GM18520 (cell line): ENCODE measurements around the gene ZNF217.
"Not testable (repeated sequence)": the region's sequence is repeated elsewhere in the genome, so short reads cannot be mapped to it uniquely, and the experiment has no call there.

ENCODE experiments used
- ATAC-seq: cut with Tn5 transposase; IDR thresholded peaks from one replicate; pipeline ENCODE4 v1.9.1; 2021; ENCODE audit not compliant: unreplicated experiment

The ZNF217 gene

GRCh38 chr20:53569606-53570307, 23.9 kb downstream of the ZNF217 start:
- ATAC-seq, result no peak

- ATAC-seq, result no peak
Observed at GRCh38 chr20:53569005-53569404, 24.6 kb downstream of the ZNF217 start.

- no peak for ATAC-seq
Observed at GRCh38 chr20:53568351-53568750, 25.3 kb downstream of the ZNF217 start.

- no peak for ATAC-seq
Observed at GRCh38 chr20:53567379-53567917, 26.2 kb downstream of the ZNF217 start.

GRCh38 chr20:53566623-53567022, 27.0 kb downstream of the ZNF217 start:
- not testable (repeated sequence) for ATAC-seq

GRCh38 chr20:53565254-53565653, 28.4 kb downstream of the ZNF217 start:
- no peak for ATAC-seq

GRCh38 chr20:53562104-53562764, 31.4 kb downstream of the ZNF217 start:
- not testable (repeated sequence) for ATAC-seq

GRCh38 chr20:53561505-53561904, 32.1 kb downstream of the ZNF217 start:
- no peak for ATAC-seq

- no peak for ATAC-seq
Observed at GRCh38 chr20:53559816-53560215, 33.8 kb downstream of the ZNF217 start.

- ATAC-seq, result no peak
Observed at GRCh38 chr20:53557130-53557529, 36.5 kb downstream of the ZNF217 start.

- ATAC-seq, result no peak
Observed at GRCh38 chr20:53556267-53556897, 37.3 kb downstream of the ZNF217 start.

GRCh38 chr20:53555816-53556215, 37.8 kb downstream of the ZNF217 start:
- no peak for ATAC-seq

GRCh38 chr20:53555081-53555480, 38.6 kb downstream of the ZNF217 start:
- no peak for ATAC-seq

GRCh38 chr20:53552572-53552893, 41.1 kb downstream of the ZNF217 start:
- not testable (repeated sequence) for ATAC-seq

GRCh38 chr20:53551719-53552571, 41.7 kb downstream of the ZNF217 start:
- not testable (repeated sequence) for ATAC-seq

GRCh38 chr20:53550280-53551187, 43.1 kb downstream of the ZNF217 start:
- ATAC-seq, result no peak

- no peak for ATAC-seq
Observed at GRCh38 chr20:53547664-53548239, 45.9 kb downstream of the ZNF217 start.

- ATAC-seq, result no peak
Observed at GRCh38 chr20:53539516-53539915, 54.1 kb downstream of the ZNF217 start.

- not testable (repeated sequence) for ATAC-seq
Observed at GRCh38 chr20:53536382-53536781, 57.3 kb downstream of the ZNF217 start.

- ATAC-seq, result no peak
Observed at GRCh38 chr20:53535878-53536277, 57.8 kb downstream of the ZNF217 start.
